IgD-negative memory B cell (primary cell): ENCODE data around the gene GRK6. TPM values are rescaled to one million over a fixed set of nuclear protein-coding genes. Genes with fewer than 3 reads are reported as not detected.

Source experiments
- H3K27ac Mint-ChIP-seq, 3 donors: one replicate each; pipeline ENCODE4 v1.8.0; 2020 to 2022; ENCODE audit warnings: mild to moderate bottlenecking in 3 of 3, mixed read lengths in 3 of 3, moderate library complexity in 1 of 3
- H3K27me3 Mint-ChIP-seq: one replicate; pipeline ENCODE4 v1.8.0; 2021; ENCODE audit warnings: mixed read lengths
- H3K36me3 Mint-ChIP-seq: one replicate; pipeline ENCODE4 v1.8.0; 2020; ENCODE audit warnings: mild to moderate bottlenecking, mixed read lengths
- H3K4me1 Mint-ChIP-seq, 3 donors: one replicate each; pipeline ENCODE4 v1.8.0; 2020 to 2022; ENCODE audit warnings: mixed read lengths in 3 of 3, mild to moderate bottlenecking in 1 of 3
- H3K4me3 Mint-ChIP-seq, 4 donors: one replicate each; pipeline ENCODE4 v1.8.0; 2020 to 2022; ENCODE audit warnings: mild to moderate bottlenecking in 4 of 4, mixed read lengths in 4 of 4, moderate library complexity in 3 of 4
- H3K9me3 Mint-ChIP-seq, 3 donors: one replicate each; pipeline ENCODE4 v1.8.0; 2020 to 2021; ENCODE audit warnings: mixed read lengths in 3 of 3, mild to moderate bottlenecking in 1 of 3
- polyA plus RNA-seq: library from polyadenylated mRNA; unstranded; fragments of 300-500 nt; fragmentation: Illumina TruSeq; gene quantifications from one replicate; pipeline ENCODE4 v1.2.3, GENCODE V29; 2021

Gene GRK6
- polyA plus RNA-seq, 1 donor from 2014 or later, result 107 TPM

GRCh38 chr5:177490992-177491391 is 64.5 kb downstream of the GRK6 start:
- Mint-ChIP-seq H3K4me3 (no peak overlapping the region), H3K36me3 (peaks cover 4% of the 10 kb centered on the region), H3K27ac (peak overlapping the region in 2 of 3 donors; percentile 39 to 71), H3K9me3 (no peaks in the 10 kb centered on the region), H3K27me3 (no peaks in the 10 kb centered on the region), H3K4me1 (peaks cover 5 to 25% (median 12%) of the 10 kb centered on the region in 3 donors)

- no peaks in the 10 kb centered on the region for H3K27me3 Mint-ChIP-seq
- peaks cover 4% of the 10 kb centered on the region for H3K36me3 Mint-ChIP-seq
- H3K4me3 Mint-ChIP-seq, result no peak overlapping the region
- H3K9me3 Mint-ChIP-seq, result no peaks in the 10 kb centered on the region
- peak overlapping the region in 1 of 3 donors; percentile 39 for H3K27ac Mint-ChIP-seq
- peaks cover 5 to 28% (median 12%) of the 10 kb centered on the region in 3 donors for H3K4me1 Mint-ChIP-seq
Measured at GRCh38 chr5:177491429-177491945, 65.0 kb downstream of the GRK6 start.

GRCh38 chr5:177491983-177492746 is 65.7 kb downstream of the GRK6 start:
- Mint-ChIP-seq H3K4me1 (peaks cover 5 to 28% (median 12%) of the 10 kb centered on the region in 3 donors), H3K9me3 (no peaks in the 10 kb centered on the region), H3K4me3 (no peak overlapping the region), H3K27ac (no peak overlapping the region), H3K36me3 (peaks cover 4% of the 10 kb centered on the region), H3K27me3 (no peaks in the 10 kb centered on the region)

Other genes with a start within 250 kb of the GRK6 start
- gene RAB24, start 123.0 kb upstream of the GRK6 start, polyA plus RNA-seq, result 42.9 TPM
- 248 TPM for gene PRELID1, start 122.9 kb upstream of the GRK6 start, polyA plus RNA-seq
- gene MXD3, start 114.8 kb upstream of the GRK6 start, polyA plus RNA-seq, result 4.1 TPM
- gene LMAN2, start 75.0 kb upstream of the GRK6 start, polyA plus RNA-seq, result 171 TPM
- 49.5 TPM for gene RGS14, start 68.8 kb upstream of the GRK6 start, polyA plus RNA-seq
- gene SLC34A1, start 42.2 kb upstream of the GRK6 start, polyA plus RNA-seq, result not detected
- gene PFN3, start 26.0 kb upstream of the GRK6 start, polyA plus RNA-seq, result not detected
- gene F12, start 17.1 kb upstream of the GRK6 start, polyA plus RNA-seq, result 0.78 TPM
- gene PRR7, start 20.1 kb downstream of the GRK6 start, polyA plus RNA-seq, result 23.1 TPM
- gene DBN1, start 47.0 kb downstream of the GRK6 start, polyA plus RNA-seq, result 0.54 TPM
- 16.3 TPM for gene PDLIM7, start 70.9 kb downstream of the GRK6 start, polyA plus RNA-seq
- gene DOK3, start 83.2 kb downstream of the GRK6 start, polyA plus RNA-seq, result 154 TPM
- 74.2 TPM for gene DDX41, start 90.3 kb downstream of the GRK6 start, polyA plus RNA-seq
- 4.5 TPM for gene FAM193B, start 127.9 kb downstream of the GRK6 start, polyA plus RNA-seq
- gene TMED9, start 165.5 kb downstream of the GRK6 start, polyA plus RNA-seq, result 96.6 TPM
- gene B4GALT7, start 173.5 kb downstream of the GRK6 start, polyA plus RNA-seq, result 26.4 TPM